Keratinocyte (primary cell): ENCODE data around the gene MYBPHL. TPM values are rescaled to one million over a fixed set of nuclear protein-coding genes. Genes with fewer than 3 reads are reported as not detected.

Source experiments
- DNase-seq: peaks from one replicate; pipeline ENCODE4 v3.0.0-alpha.2; 2011; ENCODE audit warnings: low read depth, missing footprints, low spot score
- FAIRE-seq: peaks from 2 replicates; lab custom pipeline; 2011; peaks lifted over from hg19 to GRCh38; lab: Jason Lieb, UNC
- H2AFZ ChIP-seq: 2 replicates; pipeline ENCODE4 v1.6.0; 2012; ENCODE audit warnings: low read length, control low read depth, inconsistent platforms; ENCODE audit not compliant: control insufficient read depth
- H3K27ac ChIP-seq: 2 replicates; pipeline ENCODE4 v1.5.1; 2011; ENCODE audit warnings: low read length; ENCODE audit not compliant: control insufficient read depth, insufficient read depth
- H3K27me3 ChIP-seq: 3 replicates; pipeline ENCODE4 v1.6.0; 2011; ENCODE audit warnings: low read length; ENCODE audit not compliant: control insufficient read depth, insufficient read depth; ENCODE audit errors: extremely low read depth
- H3K36me3 ChIP-seq, 2 experiments: 2 replicates in 1 of 2; 3 replicates in 1 of 2; pipeline ENCODE4 v1.5.1; 2011; ENCODE audit warnings: low read length in 2 of 2, mild to moderate bottlenecking in 1 of 2; ENCODE audit not compliant: control insufficient read depth in 2 of 2, insufficient read depth in 2 of 2; ENCODE audit errors: extremely low read depth in 1 of 2
- H3K4me1 ChIP-seq: 3 replicates; pipeline ENCODE4 v1.5.1; 2011; ENCODE audit warnings: low read length; ENCODE audit not compliant: control insufficient read depth, insufficient read depth; ENCODE audit errors: extremely low read depth
- H3K4me2 ChIP-seq: 3 replicates; pipeline ENCODE4 v1.6.0; 2011; ENCODE audit warnings: low read depth, low read length; ENCODE audit not compliant: control insufficient read depth, insufficient read depth; ENCODE audit errors: extremely low read depth
- H3K4me3 ChIP-seq, 3 experiments: fragments of 200-600 bp in 1 of 3; sonication (generic) in 1 of 3; 2 replicates in 2 of 3; 3 replicates in 1 of 3; pipeline ENCODE4 v1.5.1; 2011 to 2016; ENCODE audit warnings: low read length in 3 of 3, mild to moderate bottlenecking in 3 of 3, control low read depth in 2 of 3, inconsistent platforms in 1 of 3, low read depth in 1 of 3, mixed read lengths in 1 of 3, mixed run types in 1 of 3, moderate library complexity in 1 of 3; ENCODE audit not compliant: control insufficient read depth in 2 of 3, insufficient read depth in 2 of 3; ENCODE audit errors: extremely low read depth in 1 of 3
- H3K79me2 ChIP-seq: 2 replicates; pipeline ENCODE4 v1.6.0; 2012; ENCODE audit warnings: low read length; ENCODE audit not compliant: control insufficient read depth, insufficient read depth
- H3K9ac ChIP-seq: 3 replicates; pipeline ENCODE4 v1.6.0; 2011; ENCODE audit warnings: low read length; ENCODE audit not compliant: control insufficient read depth, insufficient read depth; ENCODE audit errors: extremely low read depth
- H3K9me1 ChIP-seq: 3 replicates; pipeline ENCODE4 v1.6.0; 2011; ENCODE audit warnings: low read length; ENCODE audit not compliant: control insufficient read depth, insufficient read depth; ENCODE audit errors: extremely low read depth
- H3K9me3 ChIP-seq: 2 replicates; pipeline ENCODE4 v1.5.1; 2012; ENCODE audit warnings: low read depth, low read length; ENCODE audit not compliant: control insufficient read depth
- H4K20me1 ChIP-seq: 3 replicates; pipeline ENCODE4 v1.6.0; 2011; ENCODE audit warnings: low read length; ENCODE audit not compliant: control insufficient read depth, insufficient read depth; ENCODE audit errors: extremely low read depth
- EZH2 ChIP-seq: IDR thresholded peaks from one replicate; pipeline ENCODE4 v1.6.1; 2012; ENCODE audit warnings: inconsistent platforms, mild to moderate bottlenecking, low read length, moderate library complexity
- dilution Hi-C: fragments of 300-500 bp; cut with MboI; formaldehyde crosslinking; loops from one replicate; pipeline ENCODE4 v1.7.0; 2020; ENCODE audit warnings: low sequenced_read_pairs; ENCODE audit not compliant: extremely low pct_ligation_motif_present
- polyA plus RNA-seq, 5 experiments: library from polyadenylated mRNA; depleted of rRNA in 3 of 5; stranded (reverse) in 3 of 5; stranded (forward) in 1 of 5; unstranded in 1 of 5; fragments of >200 nt; gene quantifications; 1 replicate in 1 of 5; 2 replicates in 3 of 5; 3 replicates in 1 of 5; pipeline versions ENCODE4 v1.2.1 to v1.2.3, GENCODE V29; 2011 to 2012; ENCODE audit warnings: missing spikeins in 2 of 5, low read depth in 1 of 5, low replicate concordance in 1 of 5
- TF ChIP-seq, protein P1 (sequence below), 3 experiments: IDR thresholded peaks in 1 of 3; conservative IDR thresholded peaks in 1 of 3; optimal IDR thresholded peaks in 1 of 3; 2 replicates in 2 of 3; 3 replicates in 1 of 3; pipeline versions ENCODE3 to v1.5.1; 2011; ENCODE audit warnings: low read length in 3 of 3, mild to moderate bottlenecking in 3 of 3, moderate library complexity in 2 of 3, control low read depth in 1 of 3, inconsistent platforms in 1 of 3; ENCODE audit not compliant: insufficient read depth in 2 of 3; ENCODE audit errors: extremely low read depth in 1 of 3

MYBPHL gene
- polyA plus RNA-seq, 1 donor (not counting 4 experiments of a cell fraction or from before 2014, with no cell fraction given): 1.1 TPM

DNA sequence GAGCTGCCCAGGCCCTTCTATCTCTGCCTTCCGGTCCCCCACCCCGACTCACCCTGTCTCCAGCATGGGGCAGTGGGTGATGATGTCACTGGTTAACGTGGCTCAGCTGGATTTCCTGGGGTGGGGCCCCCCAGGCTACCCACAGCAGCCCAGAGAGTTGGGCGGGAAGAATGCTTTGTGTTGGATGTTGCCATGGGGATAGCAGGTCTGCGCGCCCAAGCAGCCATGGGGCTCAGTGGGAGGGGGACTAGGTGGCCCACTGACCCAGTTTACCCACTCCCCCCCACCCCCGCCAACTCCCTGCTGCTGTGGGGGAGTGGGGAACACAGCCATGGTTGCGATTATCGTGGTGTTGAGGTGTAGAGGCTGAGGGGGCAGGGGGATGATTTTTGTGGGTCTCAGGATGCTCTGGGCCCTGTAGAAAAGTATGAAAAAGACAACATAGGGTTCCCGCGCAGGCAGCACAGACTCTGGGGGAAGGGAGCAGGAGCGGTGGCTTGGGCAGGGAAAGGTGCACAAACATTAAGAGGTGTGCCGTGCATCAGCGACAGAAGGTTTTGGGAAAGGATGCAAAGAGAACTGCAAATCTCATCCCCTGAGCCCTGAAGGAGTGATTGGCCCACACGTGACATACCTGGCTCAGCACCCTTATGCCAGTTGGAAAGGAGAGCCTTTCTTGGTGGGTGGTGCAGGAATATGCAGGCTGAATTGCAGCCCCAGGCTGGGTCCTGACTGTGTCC lies 49.0 kb downstream of the MYBPHL start:
- peak overlapping the region; percentile 52 for H3K27ac ChIP-seq
- peak overlapping the region; percentile 55 for H3K4me2 ChIP-seq
- TF ChIP-seq, protein P1, sequence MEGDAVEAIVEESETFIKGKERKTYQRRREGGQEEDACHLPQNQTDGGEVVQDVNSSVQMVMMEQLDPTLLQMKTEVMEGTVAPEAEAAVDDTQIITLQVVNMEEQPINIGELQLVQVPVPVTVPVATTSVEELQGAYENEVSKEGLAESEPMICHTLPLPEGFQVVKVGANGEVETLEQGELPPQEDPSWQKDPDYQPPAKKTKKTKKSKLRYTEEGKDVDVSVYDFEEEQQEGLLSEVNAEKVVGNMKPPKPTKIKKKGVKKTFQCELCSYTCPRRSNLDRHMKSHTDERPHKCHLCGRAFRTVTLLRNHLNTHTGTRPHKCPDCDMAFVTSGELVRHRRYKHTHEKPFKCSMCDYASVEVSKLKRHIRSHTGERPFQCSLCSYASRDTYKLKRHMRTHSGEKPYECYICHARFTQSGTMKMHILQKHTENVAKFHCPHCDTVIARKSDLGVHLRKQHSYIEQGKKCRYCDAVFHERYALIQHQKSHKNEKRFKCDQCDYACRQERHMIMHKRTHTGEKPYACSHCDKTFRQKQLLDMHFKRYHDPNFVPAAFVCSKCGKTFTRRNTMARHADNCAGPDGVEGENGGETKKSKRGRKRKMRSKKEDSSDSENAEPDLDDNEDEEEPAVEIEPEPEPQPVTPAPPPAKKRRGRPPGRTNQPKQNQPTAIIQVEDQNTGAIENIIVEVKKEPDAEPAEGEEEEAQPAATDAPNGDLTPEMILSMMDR (optimal IDR thresholded peaks at IDR 0.05 in 1 of 3, IDR thresholded peaks at IDR 0.05 in 1 of 3, conservative IDR thresholded peaks at IDR 0.05 in 1 of 3; ENCODE audit: extremely low read depth in 1 of 3, insufficient read depth in 2 of 3, low read length in 3 of 3): no peak
- no peak for TF ChIP-seq EZH2
- H3K27me3 ChIP-seq: no peaks in the 10 kb centered on the region
- peaks cover 21% of the 10 kb centered on the region for H3K79me2 ChIP-seq
- FAIRE-seq: no peak
- H3K4me3 ChIP-seq: no peak overlapping the region
- no peaks in the 10 kb centered on the region for H4K20me1 ChIP-seq
- H3K9ac ChIP-seq: peak overlapping the region; percentile 9
- H3K4me1 ChIP-seq: peaks cover 54% of the 10 kb centered on the region
- H3K9me1 ChIP-seq: peaks cover 6% of the 10 kb centered on the region
- dilution Hi-C loops: no loop called here
- H2AFZ ChIP-seq: no peak overlapping the region
- H3K9me3 ChIP-seq: no peaks in the 10 kb centered on the region
- H3K36me3 ChIP-seq: peaks cover 6 to 14% of the 10 kb centered on the region in 2 experiments
- DNase-seq: no peak

DNA sequence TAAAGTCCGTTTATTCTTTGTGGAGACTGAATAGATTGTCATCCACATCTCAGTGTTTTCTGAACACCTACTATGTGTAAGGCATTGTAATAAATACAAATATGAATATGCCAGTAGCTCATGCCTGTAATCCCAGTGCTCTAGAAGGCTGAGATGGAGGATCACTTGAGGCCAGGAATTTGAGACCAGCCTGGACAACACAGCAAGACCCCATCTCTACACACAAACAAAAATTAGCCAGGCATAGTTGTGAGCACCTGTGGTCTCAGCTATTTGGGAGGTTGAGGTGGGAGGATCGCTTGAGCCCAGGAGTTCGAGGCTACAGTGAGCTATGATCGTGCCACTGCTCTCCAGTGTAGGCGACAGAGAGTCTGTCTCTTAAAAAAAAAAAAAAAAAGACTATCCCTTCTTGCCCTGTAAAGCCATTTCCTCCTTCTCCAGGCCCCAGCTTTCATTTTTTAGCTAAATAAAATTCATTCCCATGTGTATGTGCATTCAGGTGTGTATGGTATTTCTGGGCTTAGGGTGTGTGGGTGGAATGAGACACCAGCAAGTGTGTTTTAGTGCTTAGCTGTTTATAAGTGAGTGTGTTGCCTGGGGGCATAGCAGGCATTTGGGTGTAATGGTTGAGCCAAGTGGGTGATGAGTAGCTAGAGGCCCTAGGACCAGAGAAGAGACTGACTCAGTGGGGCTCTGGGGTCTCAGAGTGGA lies 49.7 kb downstream of the MYBPHL start:
- DNase-seq: peak; percentile 97
- Histone ChIP-seq H3K9ac (peak overlapping the region; percentile 9), H3K27ac (peak overlapping the region; percentile 52)

More for the DNA sequence above, 49.7 kb downstream of the MYBPHL start:
- H3K4me2 ChIP-seq: peak overlapping the region; percentile 55
- FAIRE-seq: peak; percentile 93
- no peaks in the 10 kb centered on the region for H3K9me3 ChIP-seq
- H3K4me3 ChIP-seq: peak overlapping the region in 1 of 3 experiments; percentile 17
- H3K79me2 ChIP-seq: peaks cover 24% of the 10 kb centered on the region
- peaks cover 6% of the 10 kb centered on the region for H3K9me1 ChIP-seq
- peaks cover 49% of the 10 kb centered on the region for H3K4me1 ChIP-seq
- H3K27me3 ChIP-seq: no peaks in the 10 kb centered on the region
- no peak overlapping the region for H2AFZ ChIP-seq
- TF ChIP-seq, protein P1 (optimal IDR thresholded peaks at IDR 0.05 in 1 of 3, IDR thresholded peaks at IDR 0.05 in 1 of 3, conservative IDR thresholded peaks at IDR 0.05 in 1 of 3; ENCODE audit: extremely low read depth in 1 of 3, insufficient read depth in 2 of 3, low read length in 3 of 3): no peak
- TF ChIP-seq EZH2: no peak
- dilution Hi-C loops: no loop called here
- H3K36me3 ChIP-seq: peaks cover 6 to 12% of the 10 kb centered on the region in 2 experiments
- no peaks in the 10 kb centered on the region for H4K20me1 ChIP-seq
